ENCODE data around the gene ABCB4.

The ABCB4 gene

DNA sequence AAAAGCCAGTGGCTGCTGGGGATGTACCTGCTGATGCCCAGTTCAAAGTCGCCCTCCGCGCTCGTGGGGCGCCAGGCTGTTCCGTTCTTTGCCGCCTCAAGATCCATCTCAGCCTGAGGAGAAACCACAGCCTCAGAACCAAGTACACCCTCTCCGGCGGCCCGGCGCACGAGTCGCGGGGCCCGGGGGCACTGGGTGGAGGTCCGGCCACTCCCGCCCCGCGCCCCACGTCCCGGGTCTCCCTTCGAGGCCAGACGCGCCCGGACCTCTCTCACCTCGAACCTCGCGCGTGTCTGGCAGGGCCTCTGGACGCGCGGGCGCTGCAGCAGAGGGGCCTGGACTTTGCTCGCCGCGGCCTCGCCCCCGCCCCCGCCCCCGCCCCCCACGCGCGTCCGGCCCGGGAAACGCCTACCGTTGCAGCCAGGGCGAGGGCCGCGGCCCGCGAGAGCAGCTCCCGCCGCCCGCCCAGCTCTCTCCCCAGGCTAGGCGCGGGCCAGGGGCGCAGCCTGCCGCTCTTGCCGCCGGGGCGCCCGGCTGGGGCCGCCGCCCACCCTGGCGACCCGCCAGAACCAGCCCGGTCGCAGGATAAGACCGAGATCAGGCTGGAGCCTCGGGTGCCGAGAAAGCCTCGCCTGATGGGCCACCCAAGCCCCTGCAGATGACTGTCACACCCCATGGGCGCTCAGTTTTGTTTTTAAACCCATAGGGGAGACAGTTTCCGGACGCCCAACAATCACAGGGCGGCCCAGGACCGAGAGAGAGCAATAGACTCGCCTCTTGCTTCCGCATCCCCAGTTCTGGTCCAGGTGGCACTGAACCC, at the start of gene ABCB4:
Gene ABCB4, minus strand, starts transcription at position 322 of the 820 bp plus-strand sequence. Its CDS starts 215 bp downstream, at position 107.
- in situ Hi-C loops (cut with MboI; ENCODE audit: low sequenced_read_pairs), result no loop called here

GRCh38 chr7:87518735-87519134, 43.3 kb upstream of the ABCB4 start:
- in situ Hi-C loops (cut with MboI; ENCODE audit: low sequenced_read_pairs), result no loop called here

DNA sequence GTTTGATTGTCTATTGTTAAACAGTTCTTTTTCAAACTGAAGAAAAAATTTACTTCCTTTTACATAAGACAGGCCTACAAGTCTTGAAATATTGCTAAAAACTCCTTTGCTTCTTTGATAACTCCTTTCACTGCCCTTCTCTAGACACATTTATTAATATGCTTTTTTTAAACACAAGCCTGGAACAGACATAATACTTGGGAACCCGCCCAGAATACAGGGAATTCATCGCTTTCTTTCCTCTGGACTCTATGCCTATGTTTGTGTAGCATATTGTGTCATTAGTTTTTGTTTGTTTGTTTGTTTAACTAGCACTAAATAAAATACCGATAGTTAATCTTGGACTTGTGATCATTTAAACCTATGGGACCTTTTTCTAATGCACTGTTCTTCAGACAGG, 42.4 kb upstream of the ABCB4 start:
- in situ Hi-C loops (cut with MboI; ENCODE audit: low sequenced_read_pairs), result no loop called here

DNA sequence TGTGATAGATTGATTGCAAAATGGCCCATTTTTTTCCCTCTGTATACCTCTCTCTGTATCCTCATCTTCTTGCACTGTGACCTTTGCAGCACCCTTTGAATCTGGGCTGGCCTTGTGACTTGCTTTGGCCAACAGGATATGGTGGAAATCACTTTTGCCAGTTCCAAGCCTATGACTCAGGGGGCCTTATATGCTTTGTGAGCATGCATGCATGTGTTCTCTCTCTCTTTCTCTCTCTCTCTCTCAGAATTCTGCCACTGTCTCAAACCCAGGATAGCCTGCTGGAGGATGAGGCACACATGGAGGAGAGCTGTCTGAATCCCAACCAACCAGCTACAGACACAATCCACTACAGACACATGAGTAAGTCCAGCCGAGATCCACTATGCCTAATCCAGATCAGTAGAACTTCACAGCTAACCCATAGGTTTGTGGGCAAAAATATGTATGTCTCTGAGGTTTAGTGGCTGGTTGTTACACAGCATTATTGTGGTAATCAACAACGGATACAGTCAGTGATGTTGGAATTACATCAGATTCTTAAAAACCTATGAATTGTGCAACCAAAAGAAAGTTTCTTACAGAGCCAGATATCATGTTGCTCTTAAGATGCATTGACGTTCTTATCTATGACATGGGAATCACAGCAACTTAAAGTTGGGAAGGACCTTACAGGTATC, 41.8 kb upstream of the ABCB4 start:
- in situ Hi-C loops (cut with MboI; ENCODE audit: low sequenced_read_pairs), result no loop called here

DNA sequence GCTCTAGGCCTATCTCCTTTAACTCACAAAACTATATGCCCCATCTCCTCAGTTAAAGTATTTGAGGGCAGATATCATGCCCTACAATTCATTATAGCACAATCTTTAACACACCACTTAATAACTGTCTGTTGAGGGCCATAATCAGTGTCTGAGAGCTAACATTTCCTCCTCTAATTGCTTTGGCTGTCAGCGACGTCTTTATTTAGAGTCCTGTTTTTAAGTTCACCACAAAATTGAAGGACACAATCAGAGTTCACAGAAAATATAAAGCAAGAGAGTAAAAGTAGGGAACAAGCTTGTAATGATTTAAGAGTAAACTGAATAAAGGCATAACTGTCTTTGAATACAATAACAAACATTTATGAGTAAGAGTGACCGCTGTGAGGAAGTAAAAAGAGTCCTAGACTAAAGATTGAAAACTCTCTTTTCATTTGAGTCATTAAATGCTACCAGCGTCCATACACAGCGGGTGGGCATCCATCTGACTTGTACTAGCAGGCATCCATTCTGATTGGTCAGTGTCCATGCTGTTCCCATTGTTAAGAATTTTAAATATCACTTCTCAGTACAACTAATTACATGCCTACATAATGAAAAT, 38.4 kb upstream of the ABCB4 start:
- in situ Hi-C loops (cut with MboI; ENCODE audit: low sequenced_read_pairs), result no loop called here

DNA sequence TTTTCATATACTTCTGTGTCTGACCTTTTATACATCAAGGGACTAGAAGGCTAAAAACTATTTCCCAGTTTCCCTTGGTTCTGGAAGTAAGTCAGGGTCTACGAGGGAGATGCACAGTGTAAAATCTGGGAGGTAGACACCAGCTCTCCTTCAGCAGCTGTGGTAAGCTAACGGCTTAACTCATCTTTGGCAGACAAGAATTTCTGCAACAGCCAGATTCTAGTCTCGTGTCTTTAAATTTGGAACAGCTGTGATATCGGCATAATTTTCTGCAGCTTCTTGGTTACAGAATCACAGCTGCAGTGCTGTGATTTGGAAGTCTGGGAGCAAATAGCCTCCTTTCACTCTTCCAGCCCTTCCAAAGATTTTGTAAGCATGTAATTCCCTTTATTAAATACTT, 37.4 kb upstream of the ABCB4 start:
- in situ Hi-C loops (cut with MboI; ENCODE audit: low sequenced_read_pairs), result no loop called here

DNA sequence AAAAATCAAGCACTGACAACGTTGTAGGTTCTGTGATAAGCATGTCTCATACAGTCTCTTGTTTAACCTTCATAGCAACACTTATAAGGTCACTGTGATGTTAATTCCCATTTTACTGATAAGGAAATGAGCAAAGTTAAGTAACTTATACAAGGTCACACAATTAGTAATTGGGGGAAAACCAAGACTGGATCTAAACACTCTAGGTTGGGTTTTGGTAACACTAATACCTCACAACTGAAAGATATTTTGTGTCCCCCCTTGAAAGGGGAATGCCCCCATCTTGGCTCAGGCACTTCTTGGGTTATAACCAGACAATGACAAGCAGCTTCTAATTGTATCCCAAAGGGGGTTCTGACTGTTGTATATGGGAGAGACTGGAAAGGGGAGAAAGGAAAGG, 36.0 kb upstream of the ABCB4 start:
- in situ Hi-C loops (cut with MboI; ENCODE audit: low sequenced_read_pairs), result no loop called here

- in situ Hi-C loops (cut with MboI; ENCODE audit: low sequenced_read_pairs), result no loop called here
Measured at GRCh38 chr7:87510411-87510875, 35.0 kb upstream of the ABCB4 start.

- in situ Hi-C loops (cut with MboI; ENCODE audit: low sequenced_read_pairs), result no loop called here
Measured at GRCh38 chr7:87507446-87507845, 32.0 kb upstream of the ABCB4 start.

DNA sequence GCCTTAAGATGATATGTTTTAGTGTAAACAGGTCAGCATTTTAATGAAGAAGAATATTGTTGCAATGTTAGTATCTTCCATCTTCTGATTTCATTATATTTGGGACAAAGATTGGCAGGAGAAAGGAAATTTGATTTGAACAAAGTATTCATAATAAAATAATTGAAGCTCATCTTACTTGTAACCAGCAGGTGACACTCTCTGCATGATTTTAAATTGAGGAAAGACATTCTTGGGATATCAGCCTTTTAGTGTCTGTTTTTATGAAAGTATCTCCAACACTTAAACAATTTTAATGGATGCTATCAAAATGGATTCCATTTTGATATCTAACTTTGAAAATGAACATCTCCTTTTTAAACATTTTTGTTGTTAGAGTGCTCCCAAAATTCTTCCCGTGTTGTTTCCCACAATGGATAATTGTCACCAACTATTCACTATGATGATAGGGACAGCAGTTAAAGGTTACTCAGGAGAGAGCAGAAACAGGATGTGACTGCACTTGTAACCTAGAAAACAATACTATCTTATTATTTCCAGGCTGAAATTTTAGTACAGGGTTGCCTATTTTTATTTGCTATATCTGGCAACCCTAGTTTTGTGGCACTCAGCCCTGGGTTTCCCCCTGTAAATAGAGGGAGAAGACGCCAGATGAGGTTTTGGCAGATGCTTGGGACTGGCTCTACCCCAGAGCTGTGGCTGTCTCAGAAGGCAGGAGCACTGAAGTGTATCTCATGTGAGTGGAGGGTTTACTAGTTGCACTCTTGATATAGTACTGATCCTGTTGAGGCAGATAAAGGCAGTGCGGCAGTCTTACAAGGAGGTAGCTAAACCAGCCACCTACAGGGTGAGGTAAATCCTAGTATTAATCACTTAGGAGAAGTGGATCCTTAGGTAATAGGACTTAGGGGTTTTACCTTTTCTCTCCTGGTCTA, 31.0 kb upstream of the ABCB4 start:
- in situ Hi-C loops (cut with MboI; ENCODE audit: low sequenced_read_pairs), result no loop called here

GRCh38 chr7:87505557-87506245, 30.2 kb upstream of the ABCB4 start:
- in situ Hi-C loops (cut with MboI; ENCODE audit: low sequenced_read_pairs), result no loop called here

- in situ Hi-C loops (cut with MboI; ENCODE audit: low sequenced_read_pairs), result no loop called here
Measured at GRCh38 chr7:87505122-87505521, 29.6 kb upstream of the ABCB4 start.

DNA sequence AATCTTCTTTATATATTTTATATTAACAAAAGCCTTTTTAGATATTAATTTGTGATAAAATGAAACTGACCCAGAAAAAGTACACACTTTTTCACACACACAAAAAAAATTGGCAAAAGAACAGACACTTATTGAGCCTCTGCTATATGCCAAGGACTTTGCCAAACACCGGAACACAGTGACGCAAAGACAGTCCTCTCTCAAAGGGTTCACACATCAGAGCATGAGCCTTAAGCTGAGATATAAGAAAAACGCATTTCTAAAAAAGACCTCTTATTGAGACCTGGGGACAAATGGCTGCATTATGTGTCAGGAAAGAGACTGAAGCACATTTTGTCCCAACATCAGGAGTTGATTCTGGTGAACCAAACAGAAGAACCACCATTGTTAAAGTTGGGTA, 24.0 kb upstream of the ABCB4 start:
- in situ Hi-C loops (cut with MboI; ENCODE audit: low sequenced_read_pairs), result no loop called here

DNA sequence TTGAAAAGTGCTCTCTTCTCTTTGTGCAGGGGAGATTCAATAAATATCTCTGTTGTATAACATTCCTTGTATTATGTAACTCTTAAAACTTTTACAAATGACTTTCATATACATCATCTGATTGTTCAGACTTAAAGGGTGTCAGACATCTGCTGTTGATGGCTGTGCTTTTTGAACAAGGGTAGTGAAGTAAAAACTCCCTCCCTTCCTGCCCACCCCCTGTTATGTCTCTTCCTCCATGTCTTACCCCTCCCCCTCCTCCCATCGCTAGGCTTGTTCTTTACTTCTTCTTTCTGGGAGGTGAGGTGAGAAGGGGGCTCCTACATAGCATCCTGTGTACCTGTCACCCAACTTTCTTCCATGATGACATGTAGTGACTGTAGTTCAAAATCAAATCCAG, 23.4 kb upstream of the ABCB4 start:
- in situ Hi-C loops (cut with MboI; ENCODE audit: low sequenced_read_pairs), result no loop called here

- in situ Hi-C loops (cut with MboI; ENCODE audit: low sequenced_read_pairs), result no loop called here
Measured at GRCh38 chr7:87497482-87497881, 22.0 kb upstream of the ABCB4 start.

DNA sequence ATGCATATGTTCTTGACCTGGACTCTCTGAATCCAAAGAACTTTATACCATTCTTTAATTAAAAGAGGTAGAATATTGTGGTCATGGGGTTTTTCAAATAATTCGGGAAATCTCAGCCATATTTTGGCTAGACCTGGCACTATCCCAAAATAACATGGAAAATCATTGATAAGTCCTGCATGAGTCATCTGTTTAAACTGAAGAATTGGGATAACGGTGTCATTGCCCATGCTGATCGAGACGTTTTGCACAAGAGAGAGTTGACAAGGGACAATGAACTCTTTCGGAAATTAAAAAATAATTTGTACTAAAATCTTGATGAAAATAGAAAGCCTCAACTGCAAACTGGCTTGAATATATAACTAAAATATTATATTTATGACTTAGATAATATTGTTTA, 19.9 kb upstream of the ABCB4 start:
- in situ Hi-C loops (cut with MboI; ENCODE audit: low sequenced_read_pairs), result no loop called here

DNA sequence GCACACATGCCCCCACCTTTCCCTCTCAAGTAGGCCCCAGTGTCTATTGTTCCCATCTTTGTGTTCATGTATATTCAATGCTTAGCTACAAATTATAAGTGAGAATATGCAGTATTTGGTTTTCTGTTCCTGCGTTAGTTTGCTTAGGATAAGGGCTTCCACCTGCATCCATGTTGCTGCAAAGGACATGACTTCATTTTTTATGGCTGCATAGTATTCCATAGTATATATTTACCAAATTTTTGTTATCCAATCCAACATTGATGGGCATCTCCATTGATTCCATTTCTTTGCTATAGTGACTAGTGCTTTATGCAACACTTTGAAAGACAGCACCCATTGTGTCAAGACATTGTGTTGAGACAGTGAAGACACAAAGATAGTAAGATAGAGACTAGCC, 19.0 kb upstream of the ABCB4 start:
- in situ Hi-C loops (cut with MboI; ENCODE audit: low sequenced_read_pairs), result no loop called here

DNA sequence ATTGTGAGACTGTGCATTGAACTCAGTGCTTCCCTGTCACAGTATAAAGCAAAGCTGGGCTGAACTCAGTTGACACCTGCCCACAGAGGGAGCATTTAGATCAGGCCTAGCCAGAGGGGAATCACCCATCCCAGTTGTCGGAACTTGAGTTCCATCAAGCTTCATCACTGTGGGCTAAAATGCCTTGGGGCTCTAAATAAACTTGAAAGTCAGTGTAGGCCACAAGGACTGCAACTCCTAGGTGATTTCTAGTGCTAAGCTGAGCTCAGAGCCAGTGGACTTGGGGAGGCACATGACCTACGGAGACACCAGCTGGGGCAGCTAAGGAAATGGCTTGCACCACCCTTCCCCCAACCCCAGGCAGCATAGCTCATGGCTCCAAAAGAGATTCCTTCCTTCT, 7.7 kb upstream of the ABCB4 start:
- in situ Hi-C loops (cut with MboI; ENCODE audit: low sequenced_read_pairs), result no loop called here

DNA sequence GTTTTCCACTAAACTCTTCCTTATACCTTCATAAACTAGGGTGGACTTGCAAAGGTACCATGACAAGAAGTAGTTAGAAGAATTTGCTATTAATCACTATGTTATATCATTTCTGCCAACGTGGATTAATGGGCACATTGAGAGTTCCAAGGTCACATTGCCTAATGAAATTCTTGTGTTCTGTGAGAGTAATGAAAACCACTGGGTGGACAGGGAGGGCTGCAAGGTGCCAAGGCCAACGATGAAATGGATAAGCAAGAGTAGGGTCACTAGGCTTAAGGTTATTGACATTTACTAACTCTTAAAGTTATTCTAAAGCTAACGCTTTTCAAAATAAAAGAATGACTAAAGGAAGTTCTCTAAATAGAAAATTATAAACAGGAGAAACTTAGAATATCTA, 6.6 kb upstream of the ABCB4 start:
- in situ Hi-C loops (cut with MboI; ENCODE audit: low sequenced_read_pairs), result no loop called here

DNA sequence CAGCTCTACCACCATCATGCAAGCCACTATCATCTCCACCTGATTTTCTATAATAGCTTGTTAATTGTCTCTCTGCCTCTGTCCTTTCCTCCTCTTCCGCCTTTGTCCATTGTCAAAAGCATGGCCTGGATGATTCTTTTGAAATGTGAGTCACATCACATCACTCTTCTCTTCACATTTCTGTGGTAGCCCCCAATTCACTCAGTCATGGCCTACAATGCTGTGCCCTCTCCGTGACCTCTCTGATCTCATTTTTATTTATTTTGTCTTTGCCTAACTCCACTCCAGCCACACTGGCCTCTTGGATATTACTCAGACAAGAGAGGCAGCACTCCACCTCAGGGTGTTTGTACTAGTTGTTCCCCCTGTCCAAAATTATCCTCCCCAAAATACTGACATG, 4.9 kb upstream of the ABCB4 start:
- in situ Hi-C loops (cut with MboI; ENCODE audit: low sequenced_read_pairs), result no loop called here

All from HL-60/S4 treated with phorbol 12-myristate 13-acetate at 8.2 ng/mL for 4 days and 3 days (cell line).